ENCODE results near the gene MMP28. TPM values are rescaled to one million over a fixed set of nuclear protein-coding genes. Genes with fewer than 3 reads are reported as not detected.

The MMP28 gene
- total and polyA plus RNA-seq, 2 of the 4 experiments (the other 2 are of a cell fraction), result 0.18 TPM; not detected in 1

- H2BK5ac ChIP-seq (ENCODE audit: low read depth, low read length, poor library complexity, severe bottlenecking), result peak overlapping the region; percentile 90
- no peak overlapping the region for H2BK20ac ChIP-seq (ENCODE audit: low read depth, low read length)
- intact Hi-C loops (cut with micrococcal nuclease), result loop anchor here (1.0 kb wide), 1 partner anchor 223 kb away; the partner anchor contains the start of gene AP2B1
- peak overlapping the region; percentile 91 for H3K27ac ChIP-seq (ENCODE audit: insufficient read depth, low read length)
- H3K4me3 ChIP-seq (ENCODE audit: insufficient read depth, low read depth, low read length), result peak overlapping the region; percentile 83
- 0 out of 2 replicates have a peak, but pooled peaks cover 2% of the 10 kb centered on the region for H3K36me3 ChIP-seq (ENCODE audit: control insufficient read depth, insufficient read depth, low read length)
- ChIA-PET POLR2A (ENCODE audit: unreplicated experiment) (no interaction called here), CTCF (interaction anchor here (1.1 to 1.8 kb wide), 5 partner anchors 10 to 46 kb away, joined by 3 to 18 read pairs (median 5); no protein-coding TSS in a partner anchor)
- H4K91ac ChIP-seq (ENCODE audit: insufficient read depth, low read depth, low read length), result peak overlapping the region; percentile 48
- in situ Hi-C loops (cut with MboI; ENCODE audit: low sequenced_read_pairs), result loop anchor here (5.0 kb wide), 1 partner anchor 48 kb away; the partner anchor contains the start of gene C17orf50
- no peaks in the 10 kb centered on the region for H3K27me3 ChIP-seq (ENCODE audit: control insufficient read depth, insufficient read depth, low read length)
- H3K4me2 ChIP-seq (ENCODE audit: low read depth, low read length), result peak overlapping the region; percentile 96
- peak overlapping the region; percentile 65; the same call in 1 of the 2 replicates for H3K18ac ChIP-seq (ENCODE audit: low read depth, low read length)
- TF ChIP-seq CHD1 (IDR thresholded peaks at IDR 0.05; ENCODE audit: low read depth, low read length) (no peak), MAZ (IDR thresholded peaks at IDR 0.05; ENCODE audit: borderline replicate concordance, low read depth, low read length) (peak; percentile 75)
- peaks cover 14% of the 10 kb centered on the region for H3K9me1 ChIP-seq (ENCODE audit: insufficient read depth, low read length)
- H3K9me3 ChIP-seq (ENCODE audit: control insufficient read depth, insufficient read depth, low read length), result no peaks in the 10 kb centered on the region
- dilution Hi-C loops (cut with HindIII; ENCODE audit: low sequenced_read_pairs, unreplicated experiment), result no loop called here
- ATAC-seq (ENCODE audit: low read depth) (no peak), DNase-seq (peak; percentile 23)
- peak overlapping the region; percentile 93 for H3K14ac ChIP-seq (replicated peaks; ENCODE audit: low read depth, low read length)
- H3K4me1 ChIP-seq (ENCODE audit: control insufficient read depth, insufficient read depth, low read length), result peaks cover 10% of the 10 kb centered on the region
- peaks cover 42% of the 10 kb centered on the region for H4K20me1 ChIP-seq (ENCODE audit: insufficient read depth, low read length)
- BruUV-seq (replicated peaks), result no TSS peak
- peak overlapping the region; percentile 86; the same call in 1 of the 2 replicates for H2AK5ac ChIP-seq (ENCODE audit: low read depth, low read length)
- peak overlapping the region in 1 of 2 experiments; percentile 59; a peak in 1 of 4 replicates for H4K8ac ChIP-seq (ENCODE audit: low read depth in 2 of 2, low read length in 2 of 2)
- H2BK120ac ChIP-seq (ENCODE audit: low read depth, low read length), result no peak overlapping the region
- peak overlapping the region; percentile 40 for H3K56ac ChIP-seq (ENCODE audit: extremely low read depth, insufficient read depth, low read length)
- peaks cover 0 to 30% of the 10 kb centered on the region in 2 experiments; a peak in 2 of 4 replicates for H3K79me1 ChIP-seq (ENCODE audit: low read depth in 1 of 2, low read length in 2 of 2)
- peak overlapping the region; percentile 49; the same call in 1 of the 2 replicates for H4K5ac ChIP-seq (ENCODE audit: low read depth, low read length)
- peak overlapping the region; percentile 88 for H3K9ac ChIP-seq (ENCODE audit: low read depth, low read length)
- no peak overlapping the region for H2BK15ac ChIP-seq (ENCODE audit: low read depth, low read length)
- peak overlapping the region; percentile 92 for H2AFZ ChIP-seq (replicated peaks; ENCODE audit: low read length, poor library complexity)
- H3K23ac ChIP-seq (ENCODE audit: low read depth, low read length), result peak overlapping the region; percentile 91
- peak overlapping the region; percentile 18 for H2AK9ac ChIP-seq (replicated peaks; ENCODE audit: low read depth, low read length, poor library complexity)
- WGBS, 2 experiments (ENCODE audit: extremely low coverage in 2 of 2, insufficient read length in 1 of 2), result 1% methylated on average over 13 of the region's 24 CpGs; no CpG with 5 or more reads in 1 of the 2 experiments
- H3K4ac ChIP-seq (ENCODE audit: low read depth, low read length), result peak overlapping the region; percentile 85
These were observed 14.5 kb upstream of the MMP28 start for GRCh38 chr17:35809855-35810461.

Measured in IMR-90 (cell line).